Astrocyte (in vitro differentiated cells and primary cell): ENCODE data around the gene TSTD2. TPM values are rescaled to one million over a fixed set of nuclear protein-coding genes. Genes with fewer than 3 reads are reported as not detected.

Source experiments
- DNase-seq: peaks from one replicate; pipeline ENCODE4 v3.0.0-alpha.2; 2010; ENCODE audit warnings: low read depth
- FAIRE-seq: peaks from 2 replicates; lab custom pipeline; 2011; peaks lifted over from hg19 to GRCh38; lab: Jason Lieb, UNC
- H2AFZ ChIP-seq: 2 replicates; pipeline ENCODE4 v1.6.0; 2012; ENCODE audit warnings: low read depth, low read length, inconsistent platforms
- H3K27ac ChIP-seq: 2 replicates; pipeline ENCODE4 v1.5.1; 2011; ENCODE audit warnings: low read depth, low read length, inconsistent platforms
- H3K27me3 ChIP-seq: 2 replicates; pipeline ENCODE4 v1.6.0; 2011; ENCODE audit warnings: low read length, inconsistent platforms; ENCODE audit not compliant: insufficient read depth
- H3K36me3 ChIP-seq: 2 replicates; pipeline ENCODE4 v1.5.1; 2011; ENCODE audit warnings: low read length, inconsistent platforms; ENCODE audit not compliant: insufficient read depth
- H3K4me1 ChIP-seq: 2 replicates; pipeline ENCODE4 v1.5.1; 2011; ENCODE audit warnings: low read length, inconsistent platforms; ENCODE audit not compliant: insufficient read depth
- H3K4me2 ChIP-seq: 2 replicates; pipeline ENCODE4 v1.6.0; 2012; ENCODE audit warnings: low read length, inconsistent platforms
- H3K4me3 ChIP-seq: 2 replicates; pipeline ENCODE4 v1.5.1; 2011; ENCODE audit warnings: low read depth, mild to moderate bottlenecking, low read length, inconsistent platforms; ENCODE audit not compliant: insufficient read depth
- H3K79me2 ChIP-seq: 2 replicates; pipeline ENCODE4 v1.6.0; 2012; ENCODE audit warnings: mild to moderate bottlenecking, low read length, inconsistent platforms; ENCODE audit not compliant: insufficient read depth
- H3K9ac ChIP-seq: 2 replicates; pipeline ENCODE4 v1.6.0; 2012; ENCODE audit warnings: mild to moderate bottlenecking, low read length, inconsistent platforms
- H3K9me3 ChIP-seq: 2 replicates; pipeline ENCODE4 v1.5.1; 2012; ENCODE audit warnings: low read depth, mild to moderate bottlenecking, low read length, inconsistent platforms; ENCODE audit not compliant: insufficient read depth
- H4K20me1 ChIP-seq: 2 replicates; pipeline ENCODE4 v1.6.0; 2012; ENCODE audit warnings: low read length, inconsistent platforms; ENCODE audit not compliant: insufficient read depth
- H3K27ac Mint-ChIP-seq: one replicate; pipeline ENCODE4 v1.8.0; 2021; ENCODE audit warnings: mild to moderate bottlenecking, mixed read lengths; ENCODE audit not compliant: unreplicated experiment
- H3K27me3 Mint-ChIP-seq: one replicate; pipeline ENCODE4 v1.8.0; 2021; ENCODE audit warnings: low read depth, mixed read lengths; ENCODE audit not compliant: unreplicated experiment
- H3K36me3 Mint-ChIP-seq: one replicate; pipeline ENCODE4 v1.8.0; 2021; ENCODE audit warnings: low read depth, mixed read lengths; ENCODE audit not compliant: unreplicated experiment
- H3K4me1 Mint-ChIP-seq: one replicate; pipeline ENCODE4 v1.8.0; 2021; ENCODE audit warnings: low read depth, mixed read lengths; ENCODE audit not compliant: unreplicated experiment
- H3K4me3 Mint-ChIP-seq: one replicate; pipeline ENCODE4 v1.8.0; 2021; ENCODE audit warnings: mild to moderate bottlenecking, moderate library complexity, mixed read lengths; ENCODE audit not compliant: unreplicated experiment
- H3K9me3 Mint-ChIP-seq: one replicate; pipeline ENCODE4 v1.8.0; 2021; ENCODE audit warnings: mild to moderate bottlenecking, mixed read lengths; ENCODE audit not compliant: unreplicated experiment
- CTCF ChIP-seq: IDR thresholded peaks from 2 replicates; pipeline ENCODE4 v1.5.1; 2011; ENCODE audit warnings: low read depth, mild to moderate bottlenecking, inconsistent platforms, low read length, moderate library complexity; ENCODE audit not compliant: insufficient read depth
- EZH2 ChIP-seq: IDR thresholded peaks from 2 replicates; pipeline ENCODE4 v1.6.1; 2012; ENCODE audit warnings: mild to moderate bottlenecking, low read length, inconsistent platforms; ENCODE audit not compliant: insufficient read depth
- total RNA-seq: library from RNA; stranded (reverse); gene quantifications from 2 replicates; pipeline ENCODE4 v1.2.1, GENCODE V29; 2021

The TSTD2 gene
- total RNA-seq, 1 donor from 2014 or later: 19.4 TPM

- Histone ChIP-seq H4K20me1 (peaks cover 44% of the 10 kb centered on the region), H3K36me3 (no peaks in the 10 kb centered on the region), H3K27me3 (no peaks in the 10 kb centered on the region), H3K9me3 (no peaks in the 10 kb centered on the region), H3K27ac (peak overlapping the region; percentile 99), H3K4me1 (peaks cover 15% of the 10 kb centered on the region), H3K79me2 (peaks cover 81% of the 10 kb centered on the region), H2AFZ (peak overlapping the region; percentile 93), H3K4me2 (peak overlapping the region; percentile 96), H3K9ac (peak overlapping the region; percentile 95), H3K4me3 (peak overlapping the region; percentile 95)
- H3K4me1 Mint-ChIP-seq: peaks cover 22% of the 10 kb centered on the region
- TF ChIP-seq CTCF (no peak), EZH2 (no peak)
- H3K27me3 Mint-ChIP-seq: no peaks in the 10 kb centered on the region
- peak overlapping the region; percentile 93 for H3K4me3 Mint-ChIP-seq
- peaks cover 2% of the 10 kb centered on the region for H3K36me3 Mint-ChIP-seq
- FAIRE-seq (no peak), DNase-seq (peak; percentile 4)
- H3K27ac Mint-ChIP-seq: peak overlapping the region; percentile 67
- no peaks in the 10 kb centered on the region for H3K9me3 Mint-ChIP-seq
Observed at GRCh38 chr9:97633859-97634490, 807 bp upstream of the TSTD2 start.

GRCh38 chr9:97632248-97632984, 752 bp downstream of the TSTD2 start:
- peak overlapping the region; percentile 93 for H3K4me3 Mint-ChIP-seq
- peak; percentile 80 for DNase-seq

More at GRCh38 chr9:97632248-97632984, 752 bp downstream of the TSTD2 start:
- Histone ChIP-seq H3K27me3 (no peaks in the 10 kb centered on the region), H3K9ac (peak overlapping the region; percentile 95), H3K27ac (peak overlapping the region; percentile 99), H2AFZ (peak overlapping the region; percentile 93), H3K4me3 (peak overlapping the region; percentile 95), H3K4me2 (peak overlapping the region; percentile 96), H4K20me1 (peaks cover 37% of the 10 kb centered on the region), H3K4me1 (peaks cover 15% of the 10 kb centered on the region), H3K79me2 (peaks cover 80% of the 10 kb centered on the region), H3K36me3 (no peaks in the 10 kb centered on the region), H3K9me3 (no peaks in the 10 kb centered on the region)
- TF ChIP-seq CTCF: no peak
- no peak for TF ChIP-seq EZH2
- Mint-ChIP-seq H3K27ac (peak overlapping the region; percentile 99), H3K4me1 (peaks cover 22% of the 10 kb centered on the region), H3K27me3 (no peaks in the 10 kb centered on the region), H3K36me3 (peaks cover 2% of the 10 kb centered on the region), H3K9me3 (no peaks in the 10 kb centered on the region)
- no peak for FAIRE-seq
